Measurements from ENCODE around the gene KNG1.
A peak's percentile ranks its signal among the peaks of the same experiment; 100 is the strongest.
"Not testable (repeated sequence)": the region's sequence is repeated elsewhere in the genome, so short reads cannot be mapped to it uniquely, and the experiment has no call there.

KNG1 gene

GRCh38 chr3:186710694-186711093, 6.5 kb upstream of the KNG1 start:
- DNase-seq (ENCODE audit: low read depth in 2 of 2) = not testable (repeated sequence)

- DNase-seq (ENCODE audit: low read depth in 2 of 2) = no peak
These were observed 3.7 kb upstream of the KNG1 start for GRCh38 chr3:186713499-186713898.

- no peak for DNase-seq (ENCODE audit: low read depth in 2 of 2)
These were observed 3.0 kb downstream of the KNG1 start for GRCh38 chr3:186719945-186720739.

- no peak for DNase-seq (ENCODE audit: low read depth in 2 of 2)
These were observed 5.3 kb downstream of the KNG1 start for GRCh38 chr3:186722457-186722856.

GRCh38 chr3:186724911-186725310, 7.8 kb downstream of the KNG1 start:
- DNase-seq (ENCODE audit: low read depth in 2 of 2) = no peak

- peak in 1 of 2 donors; percentile 8 for DNase-seq (ENCODE audit: low read depth in 2 of 2)
These were observed 15.1 kb downstream of the KNG1 start for GRCh38 chr3:186732169-186732766.

GRCh38 chr3:186742618-186743380, 25.6 kb downstream of the KNG1 start:
- no peak for DNase-seq (ENCODE audit: low read depth in 2 of 2)

GRCh38 chr3:186743666-186744065, 26.5 kb downstream of the KNG1 start:
- no peak for DNase-seq (ENCODE audit: low read depth in 2 of 2)

- no peak for DNase-seq (ENCODE audit: low read depth in 2 of 2)
These were observed 28.8 kb downstream of the KNG1 start for GRCh38 chr3:186746008-186746407.

- no peak for DNase-seq (ENCODE audit: low read depth in 2 of 2)
These were observed 33.2 kb downstream of the KNG1 start for GRCh38 chr3:186750316-186750715.

GRCh38 chr3:186751480-186751879, 34.3 kb downstream of the KNG1 start:
- no peak for DNase-seq (ENCODE audit: low read depth in 2 of 2)

GRCh38 chr3:186754006-186754405, 36.8 kb downstream of the KNG1 start:
- DNase-seq (ENCODE audit: low read depth in 2 of 2) = no peak

- no peak for DNase-seq (ENCODE audit: low read depth in 2 of 2)
These were observed 37.7 kb downstream of the KNG1 start for GRCh38 chr3:186754871-186755270.

- no peak for DNase-seq (ENCODE audit: low read depth in 2 of 2)
These were observed 40.1 kb downstream of the KNG1 start for GRCh38 chr3:186757214-186757613.

GRCh38 chr3:186757686-186758220, 40.6 kb downstream of the KNG1 start:
- DNase-seq (ENCODE audit: low read depth in 2 of 2) = no peak

GRCh38 chr3:186759231-186759930, 42.2 kb downstream of the KNG1 start:
- DNase-seq (ENCODE audit: low read depth in 2 of 2) = no peak

- no peak for DNase-seq (ENCODE audit: low read depth in 2 of 2)
These were observed 43.1 kb downstream of the KNG1 start for GRCh38 chr3:186760141-186760833.

GRCh38 chr3:186760897-186761447, 43.8 kb downstream of the KNG1 start:
- no peak for DNase-seq (ENCODE audit: low read depth in 2 of 2)

- DNase-seq (ENCODE audit: low read depth in 2 of 2) = no peak
These were observed 55.1 kb downstream of the KNG1 start for GRCh38 chr3:186772281-186772694.

GRCh38 chr3:186772701-186773417, 55.7 kb downstream of the KNG1 start:
- peak; percentile 61 to 63 for DNase-seq (ENCODE audit: low read depth in 2 of 2)

Measured in stimulated activated CD8-positive, alpha-beta memory T cell treated with anti-CD3 and anti-CD28 coated beads, Interleukin-2, amount 100 ng/mL, for 48 hours (primary cell).